NCI-H128 (cell line): ENCODE data around the gene LMO4.

Source experiments
- DNase-seq: peaks from one replicate; lab custom pipeline; 2025; ENCODE audit not compliant: unreplicated experiment; lab: John Stamatoyannopoulos, UW

Gene LMO4, protein sequence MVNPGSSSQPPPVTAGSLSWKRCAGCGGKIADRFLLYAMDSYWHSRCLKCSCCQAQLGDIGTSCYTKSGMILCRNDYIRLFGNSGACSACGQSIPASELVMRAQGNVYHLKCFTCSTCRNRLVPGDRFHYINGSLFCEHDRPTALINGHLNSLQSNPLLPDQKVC

DNA sequence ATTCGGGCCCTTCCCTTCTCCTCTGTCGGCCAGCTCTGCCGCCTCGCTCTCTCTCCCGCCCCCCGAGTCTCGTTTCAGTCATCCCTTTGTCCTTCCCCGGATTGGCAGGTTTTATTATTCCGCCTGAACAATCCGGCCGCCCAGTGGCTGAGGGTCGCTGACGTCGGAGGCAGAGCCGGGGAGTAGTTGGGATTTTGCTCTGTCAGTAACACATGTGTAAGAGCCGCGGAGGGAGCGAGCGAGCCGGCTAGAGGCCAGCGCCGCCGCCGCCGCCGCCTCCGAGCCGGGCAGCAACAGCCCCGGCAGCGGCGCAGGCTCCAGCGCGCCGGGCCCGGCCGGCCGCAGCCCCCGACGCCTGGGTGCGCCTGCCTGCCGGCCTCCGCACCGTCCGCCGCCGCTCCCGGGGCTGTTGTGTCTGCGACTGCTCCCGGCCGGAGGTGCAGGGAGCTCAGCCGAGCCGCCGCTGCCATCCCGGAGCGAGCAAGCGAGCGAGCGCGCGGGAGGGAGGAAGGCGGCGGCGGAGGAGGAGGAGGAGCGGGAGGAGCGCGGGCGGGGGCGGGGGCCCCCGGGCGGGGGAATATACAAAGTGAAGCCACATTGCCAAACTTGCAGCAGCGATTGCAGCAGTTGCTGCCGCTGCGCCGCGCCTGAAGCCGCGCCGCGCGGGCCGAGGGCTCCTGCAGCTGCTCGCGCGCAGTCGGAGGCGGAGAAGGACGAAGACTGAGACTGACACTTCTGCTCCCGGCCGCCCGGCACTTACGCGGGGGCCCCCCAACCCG lies at the start of gene LMO4:
TSS of gene LMO4 (plus strand) at position 609 of the 779 bp plus-strand sequence. CDS start 3,136 bp downstream, outside the sequence.
- DNase-seq, result peak; percentile 90

DNA sequence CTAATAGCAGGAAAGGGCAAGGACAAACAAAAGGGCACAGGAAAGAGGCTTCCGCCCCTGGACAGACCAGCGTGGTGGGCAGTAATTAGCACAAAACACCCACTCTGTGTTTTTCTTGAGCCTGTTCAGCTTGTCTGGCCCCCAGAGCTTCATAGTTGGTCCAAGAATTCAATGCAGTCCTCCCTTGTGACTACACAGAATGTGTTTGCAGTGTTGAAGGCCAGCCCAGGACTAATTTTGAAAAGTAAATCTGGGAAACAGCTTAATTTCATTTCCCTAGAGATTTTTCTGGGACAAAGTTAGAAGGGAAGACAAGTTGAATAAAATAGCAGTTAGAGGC lies 49.2 kb upstream of the LMO4 start:
- DNase-seq, result no peak

DNA sequence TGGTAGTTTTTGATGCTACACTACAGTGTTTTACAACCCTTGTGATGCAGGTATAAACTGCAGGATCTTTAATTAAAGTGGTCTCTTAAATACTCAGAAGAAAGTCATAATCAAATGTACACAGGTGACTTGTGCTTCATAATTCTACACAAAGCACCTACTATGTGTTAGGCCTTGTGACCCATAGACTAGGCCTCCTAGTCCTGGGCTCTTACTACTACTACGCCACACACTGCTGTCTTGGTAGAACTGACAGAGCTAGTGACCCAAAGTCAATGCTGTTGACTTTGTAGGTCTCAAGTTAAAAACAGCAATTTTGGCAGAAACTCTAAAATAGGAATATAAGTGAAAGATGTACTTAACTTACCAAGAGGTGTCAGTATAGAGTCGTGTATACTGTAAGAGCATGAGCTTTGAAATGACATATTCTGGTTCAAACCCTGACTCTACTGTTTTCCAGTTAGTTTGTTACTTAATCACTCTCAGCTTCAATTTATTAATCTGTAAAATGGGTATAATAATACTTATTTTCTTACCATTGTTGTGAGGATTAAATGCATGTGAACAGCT lies 48.6 kb upstream of the LMO4 start:
- no peak for DNase-seq

DNA sequence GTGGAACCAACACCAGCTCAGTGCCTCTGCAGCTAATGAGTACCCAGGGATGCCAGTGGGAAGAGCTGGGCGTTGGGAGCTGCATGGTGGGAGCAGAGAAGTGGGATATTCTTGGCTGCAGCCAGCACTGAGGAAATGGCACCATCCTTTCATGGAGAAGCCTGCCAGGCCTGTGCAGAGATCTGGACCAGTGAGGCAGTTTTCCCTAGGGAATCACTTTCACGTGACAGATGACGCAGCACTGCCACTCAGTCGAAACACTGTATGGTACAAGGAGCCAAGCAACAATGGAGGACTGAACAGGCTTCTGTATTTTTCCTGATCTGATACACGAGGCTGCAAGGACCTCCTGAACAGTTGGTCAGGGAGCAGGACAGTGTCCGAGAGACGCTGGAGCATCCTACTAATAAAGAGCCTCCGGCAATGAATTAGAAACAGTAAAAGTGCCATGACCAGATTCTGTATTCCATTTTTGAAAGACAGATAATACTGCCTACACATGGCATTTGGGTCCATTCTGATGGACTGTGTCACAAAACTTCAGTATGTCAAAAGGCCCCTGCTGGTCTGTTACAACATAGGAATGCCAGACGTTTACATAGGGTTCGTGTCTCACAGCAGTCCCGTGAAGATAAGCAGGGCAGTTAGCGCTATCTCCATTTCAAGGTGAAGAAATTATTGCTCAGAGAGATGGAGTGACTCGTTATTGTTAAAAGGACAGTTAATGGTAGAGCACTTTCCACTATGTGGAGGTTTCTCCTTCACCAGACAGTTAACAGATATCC lies 44.0 kb upstream of the LMO4 start:
- no peak for DNase-seq

DNA sequence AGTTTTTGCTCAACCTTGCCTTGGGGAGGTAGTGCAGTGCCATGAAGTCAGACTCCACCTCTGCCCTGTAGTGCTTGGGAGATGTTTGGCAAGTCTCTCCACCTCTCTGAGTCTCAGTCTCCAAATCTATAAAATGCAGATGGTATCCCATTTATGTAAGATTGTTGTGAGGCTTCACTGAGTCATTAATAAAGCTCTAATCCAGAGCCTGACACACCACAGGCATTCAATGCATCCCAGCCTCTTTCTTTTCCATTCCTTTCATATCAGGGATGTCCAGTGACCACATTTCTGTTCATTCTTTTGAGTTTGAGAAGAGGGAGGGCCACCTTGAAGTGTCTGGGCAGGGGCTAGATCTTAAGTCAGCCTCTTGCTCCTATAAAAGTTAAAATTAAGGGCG lies 37.6 kb upstream of the LMO4 start:
- DNase-seq, result no peak

DNA sequence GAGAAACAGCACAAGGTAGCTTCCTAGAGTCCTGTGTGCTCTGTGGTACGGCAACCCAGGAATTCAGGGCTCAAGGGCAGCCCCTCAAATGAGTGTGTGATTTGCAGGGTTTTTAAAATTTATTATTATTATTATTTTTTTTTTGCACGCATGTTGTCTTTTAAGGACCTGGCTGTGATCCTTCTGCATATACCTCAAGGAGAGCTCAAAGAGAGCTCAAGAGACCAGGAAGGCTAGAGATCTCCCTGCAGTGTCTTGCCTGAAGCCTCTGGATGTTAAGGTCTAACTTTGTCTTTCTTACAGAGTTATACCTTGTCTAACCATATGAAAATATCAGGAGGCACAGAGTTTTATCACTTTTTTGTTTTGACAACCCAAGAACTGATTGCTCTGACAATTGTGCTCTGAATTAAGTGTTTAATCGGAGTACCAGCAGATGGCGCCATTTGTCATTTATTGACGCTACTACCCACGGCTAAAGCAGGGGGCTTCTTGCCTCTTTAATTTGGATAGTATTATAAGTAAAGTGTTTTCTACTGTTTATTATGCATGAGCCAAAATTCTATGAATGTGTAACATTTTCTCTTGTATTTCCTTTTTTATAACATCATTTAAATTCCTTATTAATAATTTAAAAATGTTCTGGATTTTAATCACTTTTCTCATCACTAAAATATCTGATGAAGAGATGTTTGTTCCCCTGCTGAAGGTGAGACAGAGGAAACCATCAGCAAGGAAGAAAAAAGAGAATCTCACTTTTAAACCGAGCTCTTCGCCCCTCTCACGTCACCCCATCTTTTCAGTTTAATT lies 35.8 kb upstream of the LMO4 start:
- DNase-seq, result peak; percentile 44

DNA sequence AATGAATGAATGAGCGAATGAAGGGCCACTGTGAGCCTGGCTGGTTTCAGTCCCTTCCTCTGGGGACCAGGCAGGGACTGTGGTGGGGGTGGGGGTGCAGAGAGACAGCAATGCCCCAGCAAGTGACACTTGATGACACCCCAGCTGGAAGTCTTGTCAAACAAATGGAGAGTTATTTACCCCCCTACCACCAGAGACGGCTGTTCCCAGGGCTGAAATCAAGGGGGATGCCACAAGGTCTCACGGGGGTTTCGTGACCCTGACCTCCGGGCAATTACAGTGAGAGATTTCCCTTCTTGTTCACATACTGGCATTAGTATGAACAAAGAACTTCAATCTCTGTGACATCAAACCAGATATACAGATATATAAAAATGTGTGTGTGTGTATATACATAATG lies 34.0 kb upstream of the LMO4 start:
- DNase-seq, result no peak

DNA sequence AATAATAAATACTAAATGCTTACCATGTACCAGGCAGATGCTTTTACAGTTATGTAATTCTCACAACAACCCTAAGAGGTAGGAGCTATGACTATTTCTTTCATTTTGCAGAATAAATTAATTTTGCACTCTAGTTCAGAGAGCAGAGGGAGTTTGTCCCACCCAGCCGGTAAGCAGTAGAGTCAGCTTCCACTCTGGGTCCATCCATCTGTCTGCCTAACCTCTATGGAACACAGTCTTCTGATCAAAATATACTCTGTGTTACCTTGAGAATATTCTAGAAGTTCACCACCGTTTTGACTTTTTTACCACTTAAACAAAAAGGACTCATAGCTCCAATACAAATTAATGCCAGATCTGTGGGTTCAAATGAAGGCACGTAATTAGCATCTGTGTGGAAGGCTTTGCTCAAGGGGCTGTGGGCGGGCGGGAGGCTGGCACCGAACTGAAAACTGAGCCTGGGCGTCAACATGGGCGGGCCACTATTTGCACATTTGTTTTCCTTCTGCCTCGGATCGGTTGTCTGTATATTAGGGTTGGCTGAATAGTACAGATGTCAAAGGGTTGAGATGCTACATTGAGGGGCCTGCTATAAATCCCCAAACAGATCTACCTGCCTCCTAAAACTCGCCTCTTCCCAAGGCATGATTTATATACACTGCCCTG lies 33.1 kb upstream of the LMO4 start:
- DNase-seq, result no peak

DNA sequence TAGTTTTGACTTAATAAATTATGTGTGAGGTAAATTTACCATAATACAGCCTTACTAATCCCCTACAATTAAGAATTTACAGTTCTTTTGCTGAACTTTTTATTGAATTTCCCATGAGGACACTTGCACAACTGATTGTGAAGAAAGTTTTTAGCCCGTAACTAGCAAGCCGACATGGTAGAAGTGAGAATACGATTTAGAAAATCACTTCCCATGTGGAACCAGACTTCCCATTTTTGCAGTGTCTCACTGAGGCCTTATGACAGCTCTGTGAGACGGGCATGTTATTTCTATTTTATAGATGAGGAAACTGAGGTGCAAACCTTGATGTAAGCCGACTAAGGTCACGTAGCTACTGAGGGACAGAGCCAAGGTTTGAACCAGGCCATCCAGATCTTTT lies 32.5 kb upstream of the LMO4 start:
- no peak for DNase-seq

DNA sequence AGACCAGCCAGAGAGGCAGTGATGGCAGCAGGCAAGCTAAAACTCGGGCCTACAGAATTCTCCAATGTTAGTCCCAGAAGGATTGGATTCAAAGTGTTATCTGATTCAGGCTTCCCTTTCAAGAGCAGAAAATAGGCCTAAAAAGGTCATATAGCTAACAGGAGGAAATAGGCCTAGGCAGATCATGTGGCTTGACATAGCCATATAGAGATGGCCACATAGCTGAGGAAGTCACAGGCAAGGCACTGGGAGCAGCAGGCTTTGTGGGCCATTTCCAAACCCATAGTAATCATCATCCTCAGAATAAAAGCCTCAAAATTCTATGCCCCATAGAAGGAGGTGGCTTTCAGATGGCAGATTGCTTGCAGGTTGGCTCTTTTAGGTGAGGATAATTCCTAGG lies 29.0 kb upstream of the LMO4 start:
- DNase-seq, result no peak

DNA sequence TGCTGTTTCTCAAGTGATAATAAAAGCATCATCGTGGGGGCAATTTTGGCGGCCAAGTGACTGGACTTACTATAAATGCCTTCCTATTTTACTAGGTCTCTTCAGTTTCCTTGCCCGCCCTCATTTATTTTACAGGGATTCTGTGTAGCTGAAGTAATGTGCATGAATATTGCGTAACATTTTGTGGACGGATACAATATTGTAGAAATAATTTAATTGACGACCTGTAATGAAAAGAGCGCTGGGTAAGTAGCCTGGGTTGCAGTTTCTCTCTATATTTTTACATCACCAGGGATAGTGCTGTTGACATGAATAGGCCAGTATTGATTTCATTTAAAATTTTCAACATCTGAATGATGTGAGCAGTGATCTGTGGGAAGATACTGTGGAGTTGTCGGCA lies 28.1 kb upstream of the LMO4 start:
- DNase-seq, result no peak

DNA sequence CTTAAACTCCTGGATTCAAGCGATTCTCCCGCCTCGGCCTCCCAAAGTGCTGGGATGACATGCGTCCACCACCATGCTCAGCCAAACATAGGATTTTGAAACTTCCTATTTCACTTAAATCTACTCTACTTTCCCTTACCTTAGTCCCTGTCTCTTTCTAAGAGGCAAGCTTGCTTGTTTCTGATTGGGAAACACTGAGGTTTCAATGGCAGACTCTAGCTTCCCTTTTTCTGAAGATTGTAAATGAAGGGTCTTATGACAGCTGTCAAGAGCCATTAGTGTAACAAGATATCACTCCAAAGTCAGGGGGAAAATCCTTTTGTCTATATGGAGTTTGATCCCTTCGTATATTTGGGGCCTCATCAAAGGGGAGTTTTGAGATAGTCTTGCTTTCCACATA lies 23.5 kb upstream of the LMO4 start:
- DNase-seq, result no peak

DNA sequence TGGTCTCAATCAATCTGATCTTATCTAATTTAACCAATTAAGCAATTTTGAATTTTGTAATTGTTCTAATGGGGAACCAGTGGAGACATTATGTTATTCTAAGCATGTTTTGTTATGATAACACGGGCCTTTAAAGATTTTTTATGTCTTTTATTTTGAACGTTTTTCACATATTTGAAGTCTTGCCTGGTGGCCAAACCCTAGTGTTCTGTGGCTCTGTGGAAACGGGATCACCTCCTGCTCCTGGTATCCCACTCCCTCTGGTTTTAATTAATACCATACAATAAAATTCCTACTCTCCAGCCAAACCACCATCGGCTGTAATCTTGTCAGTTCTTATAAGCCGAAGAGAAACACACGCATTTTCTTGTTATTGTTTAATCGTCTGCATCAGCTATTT lies 22.9 kb upstream of the LMO4 start:
- DNase-seq, result no peak

DNA sequence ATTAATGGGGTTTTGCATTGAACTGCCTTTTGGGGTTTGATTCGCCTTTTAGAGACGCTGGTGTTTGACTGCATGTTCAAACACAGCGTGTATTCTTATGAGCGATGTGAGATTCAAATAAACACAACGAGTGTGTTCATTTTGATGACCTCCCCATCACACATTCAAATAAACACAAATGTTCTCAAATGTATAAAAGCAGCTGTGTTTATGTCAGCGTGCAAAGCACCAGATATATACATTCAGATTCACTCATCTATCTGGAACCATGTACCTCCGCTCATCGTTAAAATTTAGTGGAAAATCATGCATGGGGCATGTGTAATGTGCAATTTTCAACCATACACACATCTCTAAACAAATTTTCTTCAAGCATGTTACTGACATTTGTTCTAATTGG lies 21.4 kb upstream of the LMO4 start:
- no peak for DNase-seq

DNA sequence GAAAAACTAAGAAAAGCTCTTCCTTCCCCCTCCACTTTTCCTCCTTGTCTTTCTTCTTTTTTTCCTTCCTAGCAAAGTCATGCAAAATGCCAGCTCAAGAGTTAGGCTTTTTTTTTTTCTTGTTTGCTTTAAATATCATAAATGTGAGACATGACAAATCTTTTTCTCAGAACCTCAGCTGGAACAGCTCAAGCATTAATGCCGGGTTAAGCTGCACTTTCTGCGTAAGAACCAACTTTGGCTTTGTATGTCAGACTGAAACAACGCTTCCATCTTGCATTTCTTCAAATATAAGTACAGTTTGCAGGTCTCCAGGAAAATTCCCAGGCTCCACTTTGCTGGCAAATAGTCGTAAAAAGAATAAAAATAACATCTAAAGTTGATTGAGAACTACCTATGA lies 20.7 kb upstream of the LMO4 start:
- no peak for DNase-seq

DNA sequence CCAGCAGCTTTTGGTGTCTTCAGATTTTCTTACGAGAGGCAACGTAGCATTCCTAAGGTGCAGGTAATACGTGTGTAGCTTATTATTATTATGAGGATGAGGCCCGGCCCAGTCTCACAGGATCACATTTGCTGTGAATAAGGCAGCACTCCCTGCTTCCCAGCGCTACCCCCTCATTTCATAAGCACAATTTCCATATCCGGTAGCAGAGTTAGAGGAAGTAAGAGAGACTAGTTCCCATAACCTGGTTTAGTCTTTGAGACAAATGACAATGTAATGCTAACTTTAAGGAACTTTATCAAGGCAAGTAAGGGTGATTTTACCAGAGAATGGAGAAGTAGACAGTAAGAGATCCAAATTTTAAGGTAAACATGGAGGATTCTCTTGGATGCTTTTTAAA lies 14.6 kb upstream of the LMO4 start:
- no peak for DNase-seq

DNA sequence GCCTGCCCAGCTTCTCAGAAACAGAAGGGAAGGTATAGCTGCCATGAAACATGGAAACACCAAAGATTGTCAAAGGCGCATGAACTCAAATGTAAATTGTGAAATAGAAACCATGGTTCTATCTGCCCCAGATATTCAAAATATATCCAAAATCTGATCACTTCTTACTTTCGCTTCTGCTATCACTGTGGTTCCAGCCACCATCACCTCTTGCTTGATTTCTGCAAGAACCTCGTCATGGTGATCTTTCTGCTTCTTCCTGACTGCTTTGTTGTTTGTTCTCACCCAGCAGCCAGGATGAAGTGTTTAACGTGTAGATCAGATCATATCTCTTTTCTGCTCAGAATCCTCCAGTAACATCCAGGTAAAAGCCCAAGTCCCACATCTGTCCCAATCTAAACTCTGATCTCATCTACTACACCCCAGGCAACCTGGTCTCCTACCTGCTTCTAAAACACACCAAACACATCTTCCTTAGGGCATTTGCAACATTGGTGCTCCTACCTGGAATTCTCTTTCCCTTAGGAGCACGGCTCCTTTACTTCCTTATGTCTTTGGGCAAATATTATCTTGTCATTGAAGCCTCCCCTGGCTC lies 10.5 kb upstream of the LMO4 start:
- no peak for DNase-seq

DNA sequence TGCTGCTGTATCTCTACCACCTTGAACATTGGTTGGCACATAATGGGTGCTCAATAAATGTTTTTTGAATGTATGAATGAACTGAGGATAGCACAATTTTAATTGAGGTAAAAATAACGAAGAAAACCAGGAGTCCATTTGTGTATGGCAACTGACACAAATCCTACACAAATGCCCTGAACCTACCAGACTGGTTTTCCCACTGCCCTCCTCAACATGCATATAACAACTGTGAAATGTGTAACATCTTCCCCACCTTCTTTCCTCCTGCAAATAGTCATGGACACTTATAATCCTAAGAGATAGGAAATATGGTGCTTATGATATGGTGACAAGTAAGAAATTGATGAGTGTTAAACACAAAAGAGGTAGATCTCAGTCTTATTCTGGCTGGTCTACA lies 9.9 kb upstream of the LMO4 start:
- DNase-seq, result no peak

DNA sequence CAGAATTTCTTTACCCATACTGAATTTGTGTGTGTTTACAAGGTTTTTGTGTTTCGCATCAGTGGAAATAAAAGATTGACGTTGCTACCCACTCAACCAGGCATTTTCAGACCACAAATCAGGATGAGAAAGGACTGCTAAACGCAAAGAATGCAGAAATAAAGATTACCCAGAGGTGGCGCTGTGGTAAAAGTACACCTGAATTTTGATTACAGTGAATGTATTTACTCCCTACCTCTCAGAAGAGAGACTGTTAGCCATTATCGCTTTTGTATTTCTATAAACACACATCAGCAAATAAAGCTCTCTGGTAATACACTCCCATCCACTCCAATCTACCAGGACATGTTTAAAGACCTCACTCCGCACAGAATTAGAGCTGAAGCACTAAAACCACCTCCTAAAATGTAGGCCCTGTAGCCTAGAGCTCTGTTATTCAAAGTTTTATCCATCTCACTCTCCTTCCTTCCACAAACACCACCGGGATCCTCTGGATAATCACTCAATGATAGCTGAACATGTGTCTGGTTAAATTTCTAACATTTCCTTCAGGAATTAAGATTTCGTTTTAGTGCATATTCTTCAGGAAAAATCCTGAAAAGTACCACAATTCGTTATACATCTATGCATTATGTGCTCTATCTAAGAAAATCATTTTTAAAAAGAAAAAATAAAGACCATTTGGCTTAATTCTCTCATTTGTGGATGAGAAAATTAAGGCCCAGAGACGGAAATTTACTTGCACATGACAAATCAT lies 2.5 kb upstream of the LMO4 start:
- DNase-seq, result peak; percentile 71
